HG03066 (cell line): ENCODE results near the gene GOLPH3.
A peak's percentile ranks its signal among the peaks of the same experiment; 100 is the strongest.
"Not testable (repeated sequence)": the region's sequence is repeated elsewhere in the genome, so short reads cannot be mapped to it uniquely, and the experiment has no call there.

Experiments
- ATAC-seq: cut with Tn5 transposase; IDR thresholded peaks from one replicate; pipeline ENCODE4 v1.9.1; 2021; ENCODE audit warnings: low read depth; ENCODE audit not compliant: unreplicated experiment

The GOLPH3 gene

DNA sequence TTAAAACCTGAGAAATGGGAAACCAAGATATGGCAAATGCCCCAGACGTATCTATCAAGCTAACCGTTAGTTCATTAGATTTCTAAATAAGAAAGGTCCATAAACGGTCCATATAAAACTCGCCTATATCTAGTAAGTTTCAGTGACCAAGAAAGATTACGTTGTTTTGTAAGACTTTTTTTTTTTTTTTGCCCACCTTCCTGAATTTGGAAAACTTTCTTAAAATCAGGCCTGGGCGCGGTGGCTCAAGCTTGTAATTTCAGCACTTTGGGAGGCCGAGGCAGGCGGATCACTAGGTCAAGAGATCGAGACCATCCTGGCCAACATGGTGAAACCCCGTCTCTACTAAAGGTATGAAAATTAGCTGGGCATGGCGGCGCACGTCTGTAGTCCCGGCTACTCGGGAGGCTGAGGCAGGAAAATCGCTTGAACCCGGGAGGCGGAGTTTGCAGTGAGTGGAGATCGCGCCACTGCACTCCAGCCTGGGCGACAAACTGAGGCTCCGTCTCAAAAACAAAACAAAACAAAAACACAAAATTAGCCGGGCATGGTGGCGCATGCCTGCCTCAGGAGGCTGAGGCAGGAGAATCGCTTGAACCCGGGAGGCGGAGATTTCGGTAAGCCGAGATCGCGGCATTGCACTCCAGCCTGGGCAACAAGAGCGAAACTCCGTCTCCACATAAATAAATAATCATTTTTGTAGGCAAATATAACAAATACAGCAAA lies 1.8 kb downstream of the GOLPH3 start:
- not testable (repeated sequence) for ATAC-seq

DNA sequence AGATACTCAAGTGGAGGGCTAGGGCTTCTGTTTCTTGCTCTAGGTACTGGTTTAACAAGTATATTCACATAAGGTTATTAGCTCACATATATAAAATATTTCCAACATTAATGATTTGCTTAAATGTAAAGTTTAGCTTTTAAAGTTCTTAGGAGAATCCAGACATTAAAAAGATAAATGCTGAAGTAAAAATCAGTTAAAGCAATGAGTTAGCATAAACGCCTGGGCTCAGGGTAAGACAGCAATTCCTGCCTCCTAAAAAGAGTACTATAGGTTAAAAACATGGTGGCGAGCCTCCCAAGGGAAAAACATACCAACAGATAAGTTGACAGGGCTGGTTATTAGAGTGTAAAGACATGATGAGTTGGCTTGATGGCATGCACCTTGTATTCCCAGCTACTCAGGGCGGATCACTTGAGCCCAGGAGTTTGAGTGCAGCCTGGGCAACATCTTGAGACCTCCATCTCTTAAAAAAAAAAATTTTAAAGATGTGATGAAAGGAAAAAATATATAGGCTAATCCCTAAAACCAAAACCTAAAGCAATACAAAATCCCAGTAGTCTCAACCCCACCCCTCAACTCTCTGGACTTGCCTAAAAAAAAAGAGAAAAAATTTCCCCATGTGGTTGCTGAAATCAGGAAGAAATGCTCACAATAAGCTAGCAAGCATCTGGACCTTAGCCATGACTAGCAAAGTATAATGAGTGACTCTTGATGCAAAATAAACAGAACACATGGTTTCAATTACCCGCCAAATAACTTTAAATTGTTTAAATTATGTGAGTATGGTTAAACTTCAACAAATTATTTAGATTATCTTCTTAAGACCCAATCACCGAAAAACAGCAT lies 3.6 kb downstream of the GOLPH3 start:
- no peak for ATAC-seq

GRCh38 chr5:32168460-32169033 lies 5.6 kb downstream of the GOLPH3 start:
- ATAC-seq, result no peak

DNA sequence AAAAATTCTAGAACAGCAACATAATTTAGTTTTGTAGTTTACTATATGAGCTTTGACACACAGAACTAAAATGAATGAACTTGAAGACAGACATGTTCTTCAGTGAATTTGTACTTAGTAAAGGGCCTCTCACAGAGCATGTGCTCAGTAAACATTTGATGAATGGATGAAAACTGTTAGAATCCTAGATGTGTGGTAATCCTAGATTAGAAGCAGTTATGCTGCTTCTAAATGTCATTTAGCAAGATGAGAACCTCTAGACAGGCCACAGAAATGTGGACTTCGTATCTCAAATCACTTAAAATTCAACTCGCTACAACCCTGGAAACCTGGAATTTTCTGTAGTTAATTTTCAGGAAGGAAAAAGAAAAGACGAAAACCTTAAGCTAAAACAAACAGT lies 8.5 kb downstream of the GOLPH3 start:
- ATAC-seq, result no peak

GRCh38 chr5:32163785-32164184 lies 10.3 kb downstream of the GOLPH3 start:
- peak; percentile 44 for ATAC-seq

GRCh38 chr5:32163053-32163452 lies 11.1 kb downstream of the GOLPH3 start:
- ATAC-seq, result no peak

DNA sequence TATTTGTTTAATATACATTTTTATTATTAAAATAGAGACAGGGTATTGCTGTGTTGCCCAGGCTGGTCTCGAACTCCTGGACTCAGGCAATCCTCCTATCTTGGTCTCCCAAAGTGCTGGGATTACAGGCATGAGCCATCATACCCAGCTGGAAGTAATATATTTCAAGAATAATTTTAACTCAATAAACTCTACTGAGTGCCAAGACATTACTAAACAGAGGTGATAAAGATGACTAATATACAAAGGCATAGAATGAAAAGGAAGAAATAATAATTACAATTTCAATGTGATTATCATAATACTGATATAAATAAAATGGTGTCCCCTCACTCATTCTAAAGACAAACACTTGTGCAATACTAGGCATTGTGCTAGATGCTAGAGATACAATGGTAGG lies 13.9 kb downstream of the GOLPH3 start:
- ATAC-seq, result no peak

DNA sequence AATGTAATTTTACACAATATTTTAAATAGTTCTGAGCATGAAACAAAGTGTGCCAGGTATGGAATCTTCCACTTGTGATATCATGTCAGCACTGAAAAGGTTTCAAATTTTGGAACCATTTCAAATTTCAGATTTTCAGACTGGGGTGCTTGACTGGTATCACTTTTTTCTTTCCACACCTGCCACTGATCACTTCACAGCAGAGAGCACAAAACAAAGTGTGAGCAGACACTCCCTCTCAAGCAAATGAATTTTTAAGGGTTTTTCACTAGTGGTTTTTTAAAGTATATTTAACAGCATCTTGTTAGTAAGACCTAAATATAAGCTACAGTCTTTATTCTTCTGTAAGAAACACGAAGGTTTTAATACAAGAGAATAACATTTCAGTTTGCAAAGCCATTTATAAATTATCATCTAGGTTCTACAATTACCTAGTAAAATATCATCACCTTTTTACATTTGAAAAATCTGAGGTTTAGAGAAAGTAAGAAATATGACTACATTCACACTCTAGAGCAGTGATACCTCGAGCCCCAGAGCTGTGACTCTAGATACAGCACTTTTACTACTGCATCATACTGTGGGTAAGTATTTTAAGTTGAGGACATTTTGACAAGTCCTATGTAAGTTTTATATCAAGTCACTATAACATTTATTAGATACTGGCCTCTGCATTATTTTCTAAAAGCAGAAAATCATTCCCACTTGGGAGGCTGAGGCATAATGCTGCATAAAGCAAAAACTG lies 14.6 kb downstream of the GOLPH3 start:
- ATAC-seq, result no peak

GRCh38 chr5:32158679-32158975 lies 15.5 kb downstream of the GOLPH3 start:
- ATAC-seq, result no peak

DNA sequence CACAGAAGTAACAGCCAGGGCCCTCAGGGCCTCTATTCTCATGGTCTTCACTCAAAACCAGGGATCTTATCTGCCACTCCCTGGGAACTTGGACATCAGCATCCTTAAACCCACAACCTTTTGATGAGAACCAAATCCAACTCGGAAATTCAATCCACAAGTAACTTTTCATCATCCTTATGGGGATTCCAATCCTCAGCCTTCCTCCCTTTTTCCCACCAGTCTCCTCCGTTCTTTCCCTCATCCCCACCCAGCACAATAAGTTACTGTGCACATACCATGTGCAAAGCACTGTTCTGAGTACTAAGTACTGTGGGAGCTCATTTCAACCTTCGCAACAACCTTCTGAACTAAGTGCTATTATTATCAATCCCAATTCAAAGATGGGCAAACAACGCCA lies 17.0 kb downstream of the GOLPH3 start:
- ATAC-seq, result no peak

- no peak for ATAC-seq
Observed at GRCh38 chr5:32156635-32157034, 17.5 kb downstream of the GOLPH3 start.

- ATAC-seq, result no peak
Observed at GRCh38 chr5:32155211-32155610, 18.9 kb downstream of the GOLPH3 start.

GRCh38 chr5:32153723-32154122 lies 20.4 kb downstream of the GOLPH3 start:
- ATAC-seq, result no peak

- no peak for ATAC-seq
Observed at GRCh38 chr5:32151198-32151597, 22.9 kb downstream of the GOLPH3 start.

DNA sequence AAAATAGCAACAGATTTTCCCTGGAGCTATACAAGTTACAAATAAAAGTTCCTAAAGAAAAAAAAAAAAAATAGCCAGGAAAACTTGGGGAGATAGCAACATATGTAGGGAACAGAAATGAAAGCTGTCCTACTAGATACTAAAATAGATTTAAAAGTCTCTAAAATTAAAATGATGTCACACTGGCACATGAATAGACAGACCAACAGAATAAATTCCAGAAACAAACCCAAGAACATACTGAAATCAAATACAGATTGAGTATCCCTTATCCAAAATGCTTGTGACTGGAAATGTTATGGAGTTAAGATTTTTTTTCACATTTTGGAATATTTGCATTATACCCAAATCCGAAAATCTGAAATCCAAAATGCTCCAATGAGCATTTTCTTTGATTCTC lies 23.8 kb downstream of the GOLPH3 start:
- ATAC-seq, result no peak

- ATAC-seq, result no peak
Observed at GRCh38 chr5:32147959-32148358, 26.2 kb downstream of the GOLPH3 start.

GRCh38 chr5:32147236-32147635 lies 26.9 kb downstream of the GOLPH3 start:
- ATAC-seq, result no peak

DNA sequence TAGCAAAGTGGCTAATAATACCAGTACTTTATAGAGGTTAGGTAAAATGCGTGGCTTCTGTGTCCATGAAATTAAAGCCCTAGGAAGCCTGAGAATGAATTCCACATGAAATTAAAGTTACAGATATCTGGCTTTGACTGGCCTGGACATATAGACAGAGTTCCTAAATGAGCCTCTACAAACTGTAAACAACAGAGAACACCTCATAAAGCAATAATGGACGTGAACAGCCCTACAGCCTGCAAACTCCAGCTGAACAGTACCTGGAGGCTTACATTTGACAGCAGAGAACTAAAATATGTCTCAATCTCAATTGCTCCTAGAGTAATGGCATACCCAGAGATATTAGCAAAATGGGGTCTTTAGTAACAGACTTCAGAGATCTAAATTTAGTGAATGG lies 28.7 kb downstream of the GOLPH3 start:
- no peak for ATAC-seq

- no peak for ATAC-seq
Observed at GRCh38 chr5:32144378-32145207, 29.5 kb downstream of the GOLPH3 start.

DNA sequence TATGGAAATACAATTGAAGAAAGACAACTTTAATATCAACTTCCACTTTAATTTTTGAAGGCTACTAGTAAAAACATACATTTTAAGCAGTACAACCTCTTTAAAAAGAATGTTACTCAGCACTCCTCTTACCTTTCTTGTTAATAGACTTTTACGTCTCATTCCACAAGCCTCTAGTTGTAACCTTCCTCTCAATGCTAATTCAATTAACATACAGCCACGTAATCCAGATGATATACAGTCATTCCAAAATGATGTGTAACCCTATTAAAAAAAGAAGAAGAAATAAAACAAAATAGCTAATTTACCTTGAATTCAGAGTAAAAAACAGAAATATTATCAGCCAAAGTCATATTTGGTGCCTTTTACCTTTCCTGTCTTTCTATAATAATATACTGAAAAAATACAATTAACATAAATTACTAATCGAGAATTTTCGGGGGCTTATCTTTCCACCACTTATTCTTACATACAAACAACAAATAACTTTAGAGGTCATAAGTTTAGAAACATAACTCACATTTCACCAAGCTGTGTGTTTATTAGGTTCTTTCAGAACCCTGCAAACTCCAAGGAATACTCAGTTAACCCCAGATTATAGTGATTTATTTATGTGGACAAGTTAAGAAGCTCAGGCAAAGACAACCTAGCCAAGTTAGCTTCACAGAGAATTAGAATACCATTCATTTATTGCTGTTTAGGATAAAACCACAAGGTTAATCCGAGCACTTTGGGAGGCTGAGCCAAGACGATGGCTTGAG lies 30.3 kb downstream of the GOLPH3 start:
- no peak for ATAC-seq
